HCT116 (cell line): ENCODE measurements around the gene SNCAIP. TPM values are rescaled to one million over a fixed set of nuclear protein-coding genes. Genes with fewer than 3 reads are reported as not detected.

Experiments
- ATAC-seq: fragments of 200-7000 bp; cut with Tn5 transposase; 2 replicates; pipeline ENCODE4 v1.9.1; 2020; ENCODE audit warnings: mild to moderate bottlenecking, moderate library complexity
- BruUV-seq: library from RNA; stranded (reverse); fragments of 400-500 nt; replicated peaks from 2 replicates; lab custom pipeline; 2021; lab: Mats Ljungman, UMichigan
- CTCF ChIA-PET: fragments of 300-600 bp; sonication (Branson Sonifier 250); formaldehyde crosslinking; loops from one replicate; lab custom pipeline; 2021; ENCODE audit warnings: antibody characterized with exemption; lab: Charles Lee
- POLR2A ChIA-PET: fragments of 300-600, 350-600 bp; sonication (Branson Sonifier 250); formaldehyde crosslinking; loops from one replicate; lab custom pipeline; 2021; ENCODE audit warnings: antibody characterized with exemption; lab: Charles Lee
- RAD21 ChIA-PET, 2 experiments: fragments of 300-600 bp; sonication (Branson Sonifier 250); formaldehyde crosslinking; loops; one replicate each; lab custom pipeline; 2023; ENCODE audit warnings: low total read pairs in 2 of 2; ENCODE audit not compliant: uncharacterized antibody in 2 of 2, unreplicated experiment in 2 of 2, low non-redundant PET in 1 of 2; lab: Charles Lee
- DNase-seq: peaks from one replicate; pipeline ENCODE4 v3.0.0-alpha.2; 2010; ENCODE audit warnings: low read depth, low spot score
- H2AFZ ChIP-seq: fragments of 200-600 bp; shearing (Covaris generic), sonication (generic); 2 replicates; pipeline ENCODE4 v1.6.1; 2017; ENCODE audit warnings: low read depth, mixed run types, mixed read lengths, antibody characterized with exemption, low read length; ENCODE audit not compliant: poor library complexity, severe bottlenecking
- H3K27ac ChIP-seq: 2 replicates; pipeline ENCODE4 v1.5.1; 2012; ENCODE audit warnings: low read depth, low read length
- H3K27me3 ChIP-seq: fragments of 200-600 bp; sonication (generic); 2 replicates; pipeline ENCODE4 v1.6.1; 2016; ENCODE audit warnings: mixed run types, low read length, mixed read lengths; ENCODE audit not compliant: insufficient read depth
- H3K36me3 ChIP-seq, 2 experiments: fragments of 200-500 bp in 1 of 2; fragments of 200-600 bp in 1 of 2; sonication (Bioruptor generic) in 1 of 2; sonication (generic) in 1 of 2; 2 replicates each; pipeline versions ENCODE4 v1.5.1 to v1.6.1; 2014 to 2016; ENCODE audit warnings: low read length in 2 of 2, inconsistent platforms in 1 of 2, mixed read lengths in 1 of 2, mixed run types in 1 of 2; ENCODE audit not compliant: insufficient read depth in 2 of 2, control insufficient read depth in 1 of 2
- H3K4me1 ChIP-seq, 2 experiments: fragments of 200-600 bp in 1 of 2; sonication (generic) in 1 of 2; 2 replicates each; pipeline versions ENCODE4 v1.5.1 to v1.6.1; 2012 to 2017; ENCODE audit warnings: low read length in 2 of 2, inconsistent platforms in 1 of 2, mild to moderate bottlenecking in 1 of 2, mixed read lengths in 1 of 2, mixed run types in 1 of 2, moderate library complexity in 1 of 2; ENCODE audit not compliant: insufficient read depth in 2 of 2, control insufficient read depth in 1 of 2
- H3K4me2 ChIP-seq: fragments of 200-600 bp; sonication (generic); 2 replicates; pipeline ENCODE4 v1.6.1; 2017; ENCODE audit warnings: mixed run types, low read length, mixed read lengths
- H3K4me3 ChIP-seq, 2 experiments: fragments of 200-600 bp in 1 of 2; sonication (generic) in 1 of 2; replicated peaks in 1 of 2; 2 replicates each; pipeline ENCODE4 v1.5.1; 2011 to 2016; ENCODE audit warnings: low read length in 2 of 2, control low read depth in 1 of 2, low read depth in 1 of 2, mild to moderate bottlenecking in 1 of 2, mixed read lengths in 1 of 2, mixed run types in 1 of 2
- H3K79me2 ChIP-seq: fragments of 200-600 bp; sonication (generic); 2 replicates; pipeline ENCODE4 v1.6.1; 2017; ENCODE audit warnings: mild to moderate bottlenecking, mixed run types, low read length, moderate library complexity, mixed read lengths; ENCODE audit not compliant: insufficient read depth
- H3K9ac ChIP-seq: fragments of 200-600 bp; sonication (generic); 2 replicates; pipeline ENCODE4 v1.6.1; 2016; ENCODE audit warnings: low read length, mixed read lengths
- H3K9me2 ChIP-seq: fragments of 200-600 bp; sonication (generic), shearing (Covaris generic); 2 replicates; pipeline ENCODE4 v1.6.1; 2017; ENCODE audit warnings: mixed run types, mild to moderate bottlenecking, moderate library complexity; ENCODE audit not compliant: insufficient read depth
- H3K9me3 ChIP-seq, 2 experiments: fragments of 200-500 bp in 1 of 2; fragments of 200-600 bp in 1 of 2; sonication (Bioruptor generic) in 1 of 2; sonication (generic) in 1 of 2; 2 replicates each; pipeline ENCODE4 v1.6.1; 2014 to 2017; ENCODE audit warnings: low read length in 2 of 2, mixed read lengths in 2 of 2, inconsistent platforms in 1 of 2, low read depth in 1 of 2, mild to moderate bottlenecking in 1 of 2, mixed run types in 1 of 2, moderate library complexity in 1 of 2; ENCODE audit not compliant: control insufficient read depth in 1 of 2, insufficient read depth in 1 of 2
- H4K20me1 ChIP-seq: fragments of 200-600 bp; sonication (generic), shearing (Covaris generic); 2 replicates; pipeline ENCODE4 v1.6.1; 2017; ENCODE audit warnings: mixed run types, mild to moderate bottlenecking, moderate library complexity; ENCODE audit not compliant: insufficient read depth
- CTCF ChIP-seq, 3 experiments: fragments of 200-600 bp in 1 of 3; sonication (generic) in 1 of 3; IDR thresholded peaks in 2 of 3; conservative IDR thresholded peaks in 1 of 3; 2 replicates each; pipeline ENCODE4 v1.5.1; 2012 to 2017; ENCODE audit warnings: low read depth in 2 of 3, low read length in 2 of 3, antibody characterized with exemption in 1 of 3, borderline replicate concordance in 1 of 3, control low read depth in 1 of 3, mild to moderate bottlenecking in 1 of 3, mixed read lengths in 1 of 3, mixed run types in 1 of 3, moderate library complexity in 1 of 3; ENCODE audit not compliant: insufficient read depth in 1 of 3
- POLR2A ChIP-seq: IDR thresholded peaks from 2 replicates; pipeline ENCODE4 v1.7.0; 2011; ENCODE audit warnings: borderline replicate concordance; ENCODE audit not compliant: insufficient read depth, insufficient read length; ENCODE audit errors: extremely low read depth
- POLR2AphosphoS5 ChIP-seq: IDR thresholded peaks from 2 replicates; pipeline ENCODE4 v1.6.1; 2011; ENCODE audit warnings: mild to moderate bottlenecking, low read depth, low read length, moderate library complexity
- SRF ChIP-seq: IDR thresholded peaks from 2 replicates; pipeline ENCODE4 v1.6.1; 2012; ENCODE audit warnings: low read depth
- TCF7L2 ChIP-seq: IDR thresholded peaks from 2 replicates; pipeline ENCODE4 v1.7.0; 2011; ENCODE audit warnings: borderline replicate concordance, inconsistent platforms; ENCODE audit not compliant: insufficient read depth, insufficient read length; ENCODE audit errors: extremely low read depth
- YY1 ChIP-seq: IDR thresholded peaks from 2 replicates; pipeline ENCODE4 v1.6.1; 2011; ENCODE audit warnings: low read length, low read depth, moderate library complexity, mild to moderate bottlenecking; ENCODE audit not compliant: insufficient replicate concordance; ENCODE audit errors: extremely low read depth
- ZBTB33 ChIP-seq: IDR thresholded peaks from 2 replicates; pipeline ENCODE4 v1.6.1; 2011; ENCODE audit warnings: mild to moderate bottlenecking, low read length, moderate library complexity; ENCODE audit not compliant: insufficient replicate concordance; ENCODE audit errors: extremely low read depth
- ZFX ChIP-seq: fragments of 450-650 bp; IDR thresholded peaks from 2 replicates; pipeline ENCODE4 v1.6.1; 2017
- ZNF274 ChIP-seq: fragments of 200-500 bp; sonication (Bioruptor generic); IDR thresholded peaks from 2 replicates; pipeline ENCODE4 v1.6.1; 2014; ENCODE audit warnings: mild to moderate bottlenecking, low read depth, low read length, inconsistent platforms
- intact Hi-C: fragments of 100-400 bp; cut with micrococcal nuclease; formaldehyde crosslinking; loops from 2 replicates; pipeline ENCODE4 v1.10.0; 2022
- total RNA-seq: library from RNA; stranded (reverse); gene quantifications from one replicate; pipeline ENCODE4 v1.2.1, GENCODE V29; 2021; ENCODE audit not compliant: unreplicated experiment

Gene SNCAIP
- total RNA-seq, 1 experiment from 2014 or later = not detected

- DNase-seq = no peak
- no peaks in the 10 kb centered on the region for H3K79me2 ChIP-seq
- H3K4me2 ChIP-seq = no peak overlapping the region
- H4K20me1 ChIP-seq = no peaks in the 10 kb centered on the region
- H3K27me3 ChIP-seq = no peaks in the 10 kb centered on the region
- H2AFZ ChIP-seq = no peak overlapping the region
- H3K27ac ChIP-seq = no peak overlapping the region
- intact Hi-C loops = no loop called here
- H3K4me1 ChIP-seq = no peaks in the 10 kb centered on the region
- ATAC-seq = no peak
- ChIA-PET RAD21 (no interaction called here), POLR2A (no interaction called here)
- H3K4me3 ChIP-seq = no peak overlapping the region
- no peaks in the 10 kb centered on the region for H3K36me3 ChIP-seq
- BruUV-seq = no TSS peak
- no peaks in the 10 kb centered on the region for H3K9me2 ChIP-seq
- TF ChIP-seq ZBTB33 (no peak), POLR2AphosphoS5 (no peak), ZNF274 (no peak), YY1 (no peak)
- TF ChIP-seq, all 23 proteins: peak for 0
- Histone ChIP-seq H3K9ac (no peak overlapping the region), H3K9me3 (no peaks in the 10 kb centered on the region)
- CTCF ChIA-PET = no interaction called here
These were observed 27.6 kb downstream of the SNCAIP start for GRCh38 chr5:122339591-122339990.

GRCh38 chr5:122341087-122341486, 29.1 kb downstream of the SNCAIP start:
- CTCF ChIA-PET = no interaction called here
- H3K4me1 ChIP-seq = no peaks in the 10 kb centered on the region
- no peak overlapping the region for H3K9ac ChIP-seq
- no peak overlapping the region for H2AFZ ChIP-seq
- no peak overlapping the region for H3K27ac ChIP-seq
- BruUV-seq = no TSS peak
- no peak overlapping the region for H3K4me2 ChIP-seq
- H3K9me2 ChIP-seq = no peaks in the 10 kb centered on the region
- H3K4me3 ChIP-seq = no peak overlapping the region
- no peaks in the 10 kb centered on the region for H3K79me2 ChIP-seq
- POLR2A ChIA-PET = no interaction called here
- RAD21 ChIA-PET = no interaction called here
- ATAC-seq = no peak
- no peaks in the 10 kb centered on the region for H3K36me3 ChIP-seq
- H3K9me3 ChIP-seq = no peaks in the 10 kb centered on the region
- H4K20me1 ChIP-seq = no peaks in the 10 kb centered on the region
- no peak for DNase-seq
- H3K27me3 ChIP-seq = no peaks in the 10 kb centered on the region
- intact Hi-C loops = no loop called here
- TF ChIP-seq ZBTB33 = no peak
- no peak for TF ChIP-seq SRF
- TF ChIP-seq ZFX = no peak
- TF ChIP-seq POLR2A = no peak
- TF ChIP-seq CTCF (IDR thresholded peaks at IDR 0.05 in 2 of 3, conservative IDR thresholded peaks at IDR 0.05 in 1 of 3; ENCODE audit: borderline replicate concordance in 1 of 3, insufficient read depth in 1 of 3, low read depth in 2 of 3, low read length in 2 of 3) = no peak
- TF ChIP-seq TCF7L2 = no peak
